ENCODE results near the gene UQCRH. TPM values are rescaled to one million over a fixed set of nuclear protein-coding genes. Genes with fewer than 3 reads are reported as not detected.
"Not testable (repeated sequence)": the region's sequence is repeated elsewhere in the genome, so short reads cannot be mapped to it uniquely, and the experiment has no call there.

UQCRH gene
- total RNA-seq, 1 donor from 2014 or later: 221 TPM

GRCh38 chr1:46306159-46306530 lies 2.6 kb downstream of the UQCRH start:
- no peaks in the 10 kb centered on the region for H3K9me3 Mint-ChIP-seq (ENCODE audit: low read depth)
- peaks cover 11% of the 10 kb centered on the region for H3K36me3 Mint-ChIP-seq (ENCODE audit: insufficient read depth)
- peaks cover 10% of the 10 kb centered on the region for H3K4me1 Mint-ChIP-seq (ENCODE audit: low read depth)
- no peaks in the 10 kb centered on the region for H3K27me3 Mint-ChIP-seq
- H3K4me3 Mint-ChIP-seq (ENCODE audit: low read depth): no peak overlapping the region
- no peak for TF ChIP-seq CTCF (IDR thresholded peaks at IDR 0.05; ENCODE audit: unreplicated experiment)
- no peak for DNase-seq (ENCODE audit: low spot score, unreplicated experiment)
- H3K27ac Mint-ChIP-seq: no peak overlapping the region

GRCh38 chr1:46309401-46310159 lies 6.1 kb downstream of the UQCRH start:
- Mint-ChIP-seq H3K27me3 (no peaks in the 10 kb centered on the region), H3K9me3 (ENCODE audit: low read depth) (no peaks in the 10 kb centered on the region), H3K4me1 (ENCODE audit: low read depth) (peaks cover 4% of the 10 kb centered on the region), H3K36me3 (ENCODE audit: insufficient read depth) (peaks cover 20% of the 10 kb centered on the region), H3K4me3 (ENCODE audit: low read depth) (no peak overlapping the region), H3K27ac (no peak overlapping the region)
- TF ChIP-seq CTCF (IDR thresholded peaks at IDR 0.05; ENCODE audit: unreplicated experiment): no peak
- no peak for DNase-seq (ENCODE audit: low spot score, unreplicated experiment)

GRCh38 chr1:46310321-46310720 lies 6.8 kb downstream of the UQCRH start:
- H3K27me3 Mint-ChIP-seq: no peaks in the 10 kb centered on the region
- no peak overlapping the region for H3K4me3 Mint-ChIP-seq (ENCODE audit: low read depth)
- no peak for TF ChIP-seq CTCF (IDR thresholded peaks at IDR 0.05; ENCODE audit: unreplicated experiment)
- no peaks in the 10 kb centered on the region for H3K9me3 Mint-ChIP-seq (ENCODE audit: low read depth)
- no peak for DNase-seq (ENCODE audit: low spot score, unreplicated experiment)
- H3K36me3 Mint-ChIP-seq (ENCODE audit: insufficient read depth): peaks cover 21% of the 10 kb centered on the region
- H3K27ac Mint-ChIP-seq: peak overlapping the region; percentile 70
- H3K4me1 Mint-ChIP-seq (ENCODE audit: low read depth): peaks cover 2% of the 10 kb centered on the region

GRCh38 chr1:46315669-46316403 lies 12.3 kb downstream of the UQCRH start:
- Mint-ChIP-seq H3K27ac (no peak overlapping the region), H3K4me1 (ENCODE audit: low read depth) (peaks cover 8% of the 10 kb centered on the region), H3K9me3 (ENCODE audit: low read depth) (no peaks in the 10 kb centered on the region), H3K4me3 (ENCODE audit: low read depth) (no peak overlapping the region), H3K27me3 (no peaks in the 10 kb centered on the region), H3K36me3 (ENCODE audit: insufficient read depth) (peaks cover 15% of the 10 kb centered on the region)
- no peak for TF ChIP-seq CTCF (IDR thresholded peaks at IDR 0.05; ENCODE audit: unreplicated experiment)
- no peak for DNase-seq (ENCODE audit: low spot score, unreplicated experiment)

GRCh38 chr1:46317323-46317722 lies 13.8 kb downstream of the UQCRH start:
- Mint-ChIP-seq H3K9me3 (ENCODE audit: low read depth) (no peaks in the 10 kb centered on the region), H3K27me3 (no peaks in the 10 kb centered on the region), H3K27ac (no peak overlapping the region), H3K36me3 (ENCODE audit: insufficient read depth) (peaks cover 13% of the 10 kb centered on the region), H3K4me3 (ENCODE audit: low read depth) (no peak overlapping the region), H3K4me1 (ENCODE audit: low read depth) (peaks cover 10% of the 10 kb centered on the region)
- DNase-seq (ENCODE audit: low spot score, unreplicated experiment): no peak
- no peak for TF ChIP-seq CTCF (IDR thresholded peaks at IDR 0.05; ENCODE audit: unreplicated experiment)

- H3K4me1 Mint-ChIP-seq (ENCODE audit: low read depth); H3K36me3 Mint-ChIP-seq (ENCODE audit: insufficient read depth); H3K4me3 Mint-ChIP-seq (ENCODE audit: low read depth); H3K9me3 Mint-ChIP-seq (ENCODE audit: low read depth); H3K27ac Mint-ChIP-seq; H3K27me3 Mint-ChIP-seq; DNase-seq (ENCODE audit: low spot score, unreplicated experiment): not testable (repeated sequence)
Measured at GRCh38 chr1:46319301-46319700, 15.8 kb downstream of the UQCRH start.

GRCh38 chr1:46319960-46320914 lies 16.7 kb downstream of the UQCRH start:
- H3K36me3 Mint-ChIP-seq (ENCODE audit: insufficient read depth); DNase-seq (ENCODE audit: low spot score, unreplicated experiment); H3K9me3 Mint-ChIP-seq (ENCODE audit: low read depth); H3K27me3 Mint-ChIP-seq; H3K4me3 Mint-ChIP-seq (ENCODE audit: low read depth); H3K4me1 Mint-ChIP-seq (ENCODE audit: low read depth): not testable (repeated sequence)
- H3K27ac Mint-ChIP-seq: peak overlapping the region; percentile 85

Measured in progenitor cell of endocrine pancreas (in vitro differentiated cells).